NT2/D1 (cell line): ENCODE results near the gene CYFIP1.

Source experiments
- SUZ12 ChIP-seq: IDR thresholded peaks from 2 replicates; pipeline ENCODE4 v1.6.1; 2011; ENCODE audit not compliant: insufficient read length, insufficient read depth; ENCODE audit errors: extremely low read depth
- YY1 ChIP-seq: IDR thresholded peaks from 2 replicates; pipeline ENCODE4 v1.6.1; 2011; ENCODE audit not compliant: insufficient read length, insufficient read depth

DNA sequence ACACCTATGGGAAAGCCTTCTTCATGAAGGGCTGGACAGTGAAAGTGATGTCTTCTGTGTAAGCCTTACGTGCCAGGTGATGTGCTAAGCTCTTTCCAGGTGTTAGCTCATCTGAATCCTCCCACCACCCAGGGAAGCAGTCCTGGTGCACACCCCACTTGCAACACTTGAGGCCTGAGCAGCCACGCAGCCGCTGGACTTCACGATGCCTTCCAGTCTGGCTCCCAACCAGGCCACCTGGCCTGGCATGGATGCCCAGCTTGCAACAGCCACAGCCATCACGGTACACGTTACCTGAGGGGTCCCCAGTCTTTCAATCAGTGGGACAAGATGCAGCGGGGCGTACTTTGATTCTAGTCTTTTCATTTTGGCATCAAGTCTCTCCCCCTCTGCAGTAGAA is 105.9 kb downstream of the CYFIP1 start:
- TF ChIP-seq YY1 = no peak
- TF ChIP-seq SUZ12 = no peak
